RWPE1 (cell line): ENCODE results near the gene RBBP5.

ENCODE experiments used
- CTCF ChIA-PET: fragments of 350-600 bp; sonication (Branson Sonifier 250); formaldehyde crosslinking; extraction: SDS; loops from one replicate; lab custom pipeline; 2021; lab: Yijun Ruan, JAX
- POLR2A ChIA-PET: fragments of 400-600 bp; formaldehyde crosslinking; extraction: SDS; loops from one replicate; lab custom pipeline; 2020; ENCODE audit warnings: antibody characterized with exemption; ENCODE audit not compliant: low non-redundant PET; lab: Yijun Ruan, JAX
- DNase-seq: peaks from one replicate; pipeline ENCODE4 v3.0.0; 2012; ENCODE audit warnings: low spot score
- H3K27ac ChIP-seq: fragments of 450-650 bp; 2 replicates; pipeline ENCODE4 v1.5.1; 2017
- CTCF ChIP-seq: fragments of 450-650 bp; conservative IDR thresholded peaks from 2 replicates; pipeline ENCODE4 v1.5.1; 2017; ENCODE audit warnings: low read depth, mild to moderate bottlenecking

RBBP5 gene

GRCh38 chr1:205074513-205074912, 47.3 kb downstream of the RBBP5 start:
- TF ChIP-seq CTCF, result no peak
- peak; percentile 32 for DNase-seq
- no peak overlapping the region for H3K27ac ChIP-seq
- CTCF ChIA-PET, result interaction anchor here (1.1 to 7.0 kb wide), 3 partner anchors 12 to 268 kb away, joined by 5 to 58 read pairs (median 13); no protein-coding TSS in a partner anchor
- POLR2A ChIA-PET, result no interaction called here

GRCh38 chr1:205074084-205074483, 47.7 kb downstream of the RBBP5 start:
- peak overlapping the region; percentile 56 for H3K27ac ChIP-seq
- DNase-seq, result no peak
- CTCF ChIA-PET, result interaction anchor here (1.1 to 7.0 kb wide), 3 partner anchors 12 to 267 kb away, joined by 5 to 58 read pairs (median 13); no protein-coding TSS in a partner anchor
- POLR2A ChIA-PET, result no interaction called here
- no peak for TF ChIP-seq CTCF

- peak; percentile 62 for DNase-seq
- POLR2A ChIA-PET, result no interaction called here
- no peak for TF ChIP-seq CTCF
- H3K27ac ChIP-seq, result peak overlapping the region; percentile 56
- CTCF ChIA-PET, result interaction anchor here (1.6 to 7.0 kb wide), 3 partner anchors 11 to 183 kb away, joined by 7 to 58 read pairs (median 13); no protein-coding TSS in a partner anchor
Measured at GRCh38 chr1:205073511-205073910, 48.3 kb downstream of the RBBP5 start.

- peak overlapping the region; percentile 56 for H3K27ac ChIP-seq
- ChIA-PET CTCF (interaction anchor here (0.5 to 7.0 kb wide), 6 partner anchors 9 to 183 kb away, joined by 3 to 58 read pairs (median 6); no protein-coding TSS in a partner anchor), POLR2A (no interaction called here)
- no peak for TF ChIP-seq CTCF
- peak; percentile 83 for DNase-seq
Measured at GRCh38 chr1:205072881-205073280, 48.9 kb downstream of the RBBP5 start.

- ChIA-PET POLR2A (no interaction called here), CTCF (interaction anchor here (0.5 to 7.0 kb wide), 6 partner anchors 10 to 312 kb away, joined by 3 to 58 read pairs (median 4); no protein-coding TSS in a partner anchor)
- no peak overlapping the region for H3K27ac ChIP-seq
- no peak for DNase-seq
- TF ChIP-seq CTCF, result no peak
Measured at GRCh38 chr1:205072286-205072685, 49.5 kb downstream of the RBBP5 start.

- POLR2A ChIA-PET, result no interaction called here
- DNase-seq, result no peak
- no peak overlapping the region for H3K27ac ChIP-seq
- CTCF ChIA-PET, result interaction anchor here (0.6 to 7.0 kb wide), 5 partner anchors 10 to 313 kb away, joined by 3 to 58 read pairs (median 3); no protein-coding TSS in a partner anchor
- no peak for TF ChIP-seq CTCF
Measured at GRCh38 chr1:205071801-205072200, 50.0 kb downstream of the RBBP5 start.
